Upper lobe of left lung (tissue), 4 donors: ENCODE data around the gene OMA1.

Source experiments
- POLR2A ChIP-seq, 4 donors: fragments of 450-650 bp; IDR thresholded peaks; one replicate each; pipeline ENCODE4 v1.5.1; 2016 to 2017; ENCODE audit warnings: antibody characterized with exemption in 4 of 4, mild to moderate bottlenecking in 2 of 4
- TF ChIP-seq, protein P1 (sequence below), 6 experiments: fragments of 450-650 bp in 4 of 6; fragments of 200-600 bp in 2 of 6; sonication (generic) in 2 of 6; IDR thresholded peaks; one replicate each; pipeline ENCODE4 v1.5.1; 2016 to 2019; ENCODE audit warnings: antibody characterized with exemption in 6 of 6

DNA sequence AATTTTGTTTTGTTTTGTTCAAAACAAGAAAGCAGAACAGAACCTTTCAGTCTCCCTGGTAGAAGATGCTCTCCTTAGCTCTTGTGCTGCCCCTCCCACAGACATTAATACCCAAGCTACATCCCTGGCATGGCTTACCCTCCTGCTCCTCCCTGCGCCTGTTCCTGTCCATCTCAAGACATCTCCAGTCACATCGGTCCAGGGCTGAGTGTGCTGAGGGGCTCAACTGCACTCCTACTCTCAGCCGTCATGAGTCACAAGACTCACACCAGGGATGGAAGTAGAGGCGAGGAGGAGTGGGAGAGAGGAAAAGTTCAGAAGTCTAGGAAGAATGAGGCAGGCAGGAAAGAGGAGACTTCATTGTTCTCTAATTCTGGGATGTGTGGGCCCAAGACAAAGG is 39.7 kb upstream of the OMA1 start:
- TF ChIP-seq, protein P1, sequence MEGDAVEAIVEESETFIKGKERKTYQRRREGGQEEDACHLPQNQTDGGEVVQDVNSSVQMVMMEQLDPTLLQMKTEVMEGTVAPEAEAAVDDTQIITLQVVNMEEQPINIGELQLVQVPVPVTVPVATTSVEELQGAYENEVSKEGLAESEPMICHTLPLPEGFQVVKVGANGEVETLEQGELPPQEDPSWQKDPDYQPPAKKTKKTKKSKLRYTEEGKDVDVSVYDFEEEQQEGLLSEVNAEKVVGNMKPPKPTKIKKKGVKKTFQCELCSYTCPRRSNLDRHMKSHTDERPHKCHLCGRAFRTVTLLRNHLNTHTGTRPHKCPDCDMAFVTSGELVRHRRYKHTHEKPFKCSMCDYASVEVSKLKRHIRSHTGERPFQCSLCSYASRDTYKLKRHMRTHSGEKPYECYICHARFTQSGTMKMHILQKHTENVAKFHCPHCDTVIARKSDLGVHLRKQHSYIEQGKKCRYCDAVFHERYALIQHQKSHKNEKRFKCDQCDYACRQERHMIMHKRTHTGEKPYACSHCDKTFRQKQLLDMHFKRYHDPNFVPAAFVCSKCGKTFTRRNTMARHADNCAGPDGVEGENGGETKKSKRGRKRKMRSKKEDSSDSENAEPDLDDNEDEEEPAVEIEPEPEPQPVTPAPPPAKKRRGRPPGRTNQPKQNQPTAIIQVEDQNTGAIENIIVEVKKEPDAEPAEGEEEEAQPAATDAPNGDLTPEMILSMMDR (IDR thresholded peaks at IDR 0.05): no peak
- TF ChIP-seq POLR2A (IDR thresholded peaks at IDR 0.05): no peak
